ENCODE results near the gene SALL1. TPM values are rescaled to one million over a fixed set of nuclear protein-coding genes. Genes with fewer than 3 reads are reported as not detected.

SALL1 gene
- total RNA-seq, 2 experiments from 2014 or later: not detected

DNA sequence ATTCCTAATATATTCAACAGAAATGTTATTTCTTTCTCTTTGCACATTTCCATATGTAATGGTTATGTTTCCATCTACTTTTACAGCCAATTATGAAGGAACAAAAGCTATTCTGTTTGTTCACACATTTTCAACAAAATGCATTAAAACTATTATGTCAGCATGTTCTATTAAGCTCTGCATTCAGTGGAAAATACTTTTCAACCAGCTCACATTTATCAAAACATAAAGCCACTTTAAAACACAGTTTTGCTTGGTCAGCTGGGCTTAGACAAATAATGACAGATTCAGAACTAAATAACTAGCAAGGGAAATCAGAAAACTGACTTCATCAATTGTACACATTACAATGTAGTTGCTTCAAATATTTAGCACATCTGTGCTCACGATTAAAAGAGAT, 6.9 kb downstream of the SALL1 start:
- POLR2A ChIA-PET: no interaction called here

DNA sequence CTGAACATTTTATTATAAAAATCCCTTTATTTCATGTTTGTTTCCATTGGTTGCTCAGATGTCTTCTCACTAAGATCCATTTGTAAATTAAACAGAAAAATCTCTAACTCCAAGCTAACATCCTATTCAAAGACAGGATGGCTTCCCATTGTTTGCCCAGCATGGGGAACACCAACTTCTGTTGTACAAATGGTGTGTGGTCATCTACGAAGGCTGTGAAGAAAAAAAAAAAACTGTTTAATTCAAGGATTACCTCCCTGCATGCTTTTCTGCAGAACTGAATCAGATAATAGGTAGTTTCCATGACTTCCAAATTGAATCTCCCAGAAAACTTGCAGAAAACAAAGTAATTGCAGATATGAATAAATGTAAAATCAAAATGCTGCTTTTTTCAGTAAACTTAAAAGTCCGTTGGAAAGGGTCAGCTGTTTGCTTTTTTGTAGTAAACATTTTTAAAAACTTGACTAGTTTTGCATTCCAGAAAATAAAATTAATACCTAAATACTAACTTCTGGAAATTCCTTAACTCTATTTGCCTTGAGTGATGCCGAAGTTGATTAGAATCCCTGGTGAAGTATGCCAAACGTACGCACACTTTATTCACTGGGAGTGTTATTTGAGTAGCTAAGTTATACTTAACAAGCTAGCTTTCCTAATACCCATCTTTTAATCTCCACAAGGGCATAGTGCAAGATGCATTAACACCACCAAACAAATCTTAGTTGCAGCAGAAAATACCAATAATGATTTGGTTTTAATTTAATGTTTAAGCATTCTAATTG, 7.7 kb downstream of the SALL1 start:
- ChIA-PET CTCF (no interaction called here), POLR2A (no interaction called here)

More for the DNA sequence above, 6.9 kb downstream of the SALL1 start:
- CTCF ChIA-PET: no interaction called here

DNA sequence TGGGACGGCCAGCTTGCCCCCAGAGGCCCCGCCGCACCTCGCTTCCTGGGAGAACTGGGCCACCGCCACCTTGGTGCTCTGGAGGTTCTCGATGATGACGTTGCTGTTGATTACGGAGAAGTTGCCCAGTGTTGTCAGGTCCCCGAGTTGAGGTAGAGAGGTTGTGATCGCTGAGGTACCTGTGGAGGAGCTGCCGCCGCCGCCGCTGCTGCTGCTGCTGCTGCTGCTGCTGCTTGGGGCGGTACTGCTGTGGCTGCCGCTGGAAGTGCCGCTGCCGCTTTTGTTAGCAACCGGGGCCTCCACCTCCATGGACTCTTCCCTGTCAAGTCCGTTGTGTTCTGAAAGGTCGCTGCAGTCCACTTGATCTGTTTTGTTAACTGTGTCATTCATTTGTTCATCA, 9.5 kb downstream of the SALL1 start:
- CTCF ChIA-PET: no interaction called here
- POLR2A ChIA-PET: no interaction called here

DNA sequence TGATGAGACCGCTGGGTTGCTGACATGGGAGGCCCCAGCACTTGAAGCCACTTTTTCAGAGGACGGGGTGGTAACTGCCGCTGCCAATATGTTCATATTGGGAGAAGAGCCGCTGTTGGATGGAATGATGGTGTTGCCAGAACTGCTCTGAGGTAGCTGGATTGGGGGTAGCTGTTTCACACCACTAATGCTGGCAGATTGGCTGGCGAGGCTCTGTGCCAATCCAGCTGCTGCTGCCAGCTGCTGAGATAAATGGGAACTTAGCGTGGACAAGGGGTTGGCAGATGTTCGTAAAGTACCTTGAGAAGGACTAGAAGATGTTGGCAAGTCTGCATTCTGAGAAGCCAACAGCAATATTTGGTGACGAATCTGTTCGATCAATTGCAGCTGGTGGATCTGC, 10.0 kb downstream of the SALL1 start:
- CTCF ChIA-PET: no interaction called here
- POLR2A ChIA-PET: no interaction called here

DNA sequence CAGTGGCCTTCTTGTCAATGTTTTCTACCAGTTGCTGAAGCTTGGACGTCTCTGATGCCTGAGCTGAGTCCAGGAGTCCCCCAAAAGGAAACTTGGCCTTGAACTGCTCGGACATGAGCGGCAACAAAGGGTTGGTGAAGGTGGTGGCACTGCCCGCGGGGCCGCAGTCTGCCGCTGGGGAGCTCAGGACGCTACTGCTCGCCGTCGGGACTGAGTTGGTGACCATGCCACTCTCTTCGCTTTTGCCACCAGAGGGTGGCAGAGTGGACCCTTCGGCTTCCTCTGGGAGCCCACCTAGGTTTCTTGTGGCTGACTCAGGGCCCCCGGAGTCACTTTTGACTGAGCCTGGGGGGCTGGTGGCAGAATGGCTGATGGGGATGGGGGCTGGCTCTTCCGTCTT, 11.0 kb downstream of the SALL1 start:
- ChIA-PET POLR2A (no interaction called here), CTCF (no interaction called here)

DNA sequence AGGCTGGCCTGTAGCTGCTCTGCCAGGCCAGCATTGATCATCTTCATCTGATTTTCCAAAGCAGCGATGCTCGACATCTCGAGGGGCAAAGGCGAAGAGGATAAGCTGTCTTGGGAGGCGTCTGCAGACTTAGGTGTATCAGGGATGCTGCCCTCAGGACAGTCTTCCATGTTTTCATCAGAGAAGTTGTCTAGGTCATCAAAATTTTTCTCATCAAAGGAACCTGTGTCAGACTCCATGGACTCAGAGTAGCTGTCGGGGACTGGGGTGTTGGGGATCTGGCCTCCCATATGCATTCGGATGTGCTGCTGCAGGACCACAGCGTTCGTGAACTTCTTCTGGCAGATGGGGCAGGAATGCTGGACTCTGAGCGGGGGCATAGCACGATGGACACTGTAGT, 11.5 kb downstream of the SALL1 start:
- ChIA-PET POLR2A (no interaction called here), CTCF (no interaction called here)

DNA sequence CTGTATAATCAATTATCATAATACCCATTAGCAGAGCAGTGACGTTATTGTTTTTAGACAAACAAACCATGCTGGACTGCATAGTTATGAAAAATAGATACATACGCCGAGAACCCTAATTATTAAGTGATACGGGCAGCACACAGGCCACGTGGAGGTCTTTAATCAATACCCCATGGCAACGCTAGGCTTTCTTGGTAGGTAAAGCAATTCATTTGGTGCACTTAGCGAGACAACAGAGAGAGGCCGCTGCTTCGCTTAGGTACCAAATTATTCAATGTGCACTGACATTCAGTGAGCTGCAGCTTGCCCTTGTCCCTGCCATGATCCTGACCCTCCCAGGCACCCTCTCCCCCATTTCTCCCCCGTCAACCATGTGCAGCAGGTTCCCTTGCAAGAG, 12.9 kb downstream of the SALL1 start:
- ChIA-PET POLR2A (no interaction called here), CTCF (no interaction called here)

DNA sequence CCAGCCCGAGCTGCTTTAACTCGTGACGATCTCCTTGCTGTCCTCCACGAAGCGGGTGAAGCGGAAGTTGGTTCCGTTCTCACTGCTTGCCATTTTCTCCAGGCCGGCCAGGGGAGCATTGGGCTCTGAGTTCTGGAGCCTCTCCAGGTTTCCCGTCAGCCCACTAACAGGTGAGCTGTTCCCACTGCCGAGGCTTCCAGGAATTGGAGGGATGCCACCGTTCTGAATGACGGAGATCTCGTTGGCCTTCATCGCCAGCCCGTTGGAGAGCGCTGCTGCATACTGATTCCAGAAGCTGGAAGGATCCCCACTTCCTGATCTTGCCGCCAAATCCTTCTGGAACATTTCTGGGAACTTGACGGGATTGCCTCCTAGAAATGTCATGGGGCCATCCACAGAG, 14.0 kb downstream of the SALL1 start:
- ChIA-PET CTCF (no interaction called here), POLR2A (no interaction called here)

DNA sequence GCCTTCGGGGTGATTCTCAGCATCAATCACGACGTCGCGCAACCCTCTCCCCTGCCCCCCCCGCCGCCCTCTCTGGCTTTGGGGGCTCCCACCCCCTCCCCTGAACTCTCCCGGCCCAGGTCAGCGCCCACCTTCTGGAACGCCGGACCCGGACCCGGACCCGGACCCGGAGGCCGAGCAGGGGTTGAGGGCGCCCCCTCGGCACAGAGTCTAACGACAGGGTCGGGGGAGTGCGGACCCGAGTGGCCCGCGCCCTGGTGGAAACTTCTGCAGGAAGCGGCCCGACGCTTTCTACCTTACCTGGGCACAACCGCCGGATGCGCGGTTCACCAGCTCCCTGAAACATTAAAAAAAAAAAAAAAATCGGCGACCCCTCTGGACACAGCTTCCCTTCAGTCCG, 16.2 kb downstream of the SALL1 start:
- CTCF ChIA-PET: no interaction called here
- POLR2A ChIA-PET: no interaction called here

DNA sequence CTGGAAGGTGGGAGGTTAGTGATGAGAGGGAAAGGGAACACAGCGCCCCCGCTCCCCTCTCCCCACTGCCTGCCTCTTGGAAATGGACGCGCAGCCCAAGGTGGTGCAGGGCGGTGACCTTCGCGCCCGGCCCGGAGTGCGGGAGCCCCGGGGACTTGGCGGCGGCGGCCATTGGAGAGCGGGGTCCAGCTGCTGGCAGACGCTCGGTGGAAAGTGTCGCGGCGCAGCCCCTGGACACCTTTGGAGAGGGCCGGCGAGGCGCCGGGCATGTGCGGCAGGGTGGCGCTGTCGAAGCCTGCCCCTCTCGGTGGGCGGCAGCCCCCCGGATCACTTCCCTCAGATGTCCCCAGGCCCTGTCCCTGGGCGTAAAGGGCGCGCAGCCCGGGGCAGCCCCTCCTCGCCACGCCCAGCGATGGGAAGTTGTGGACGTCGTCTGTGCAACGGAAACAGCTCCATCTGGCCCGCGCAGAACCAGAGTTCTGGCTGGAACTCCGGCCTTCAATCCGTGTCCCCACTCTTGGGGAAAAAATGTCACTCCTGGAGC, 16.7 kb downstream of the SALL1 start:
- POLR2A ChIA-PET: no interaction called here
- CTCF ChIA-PET: no interaction called here

DNA sequence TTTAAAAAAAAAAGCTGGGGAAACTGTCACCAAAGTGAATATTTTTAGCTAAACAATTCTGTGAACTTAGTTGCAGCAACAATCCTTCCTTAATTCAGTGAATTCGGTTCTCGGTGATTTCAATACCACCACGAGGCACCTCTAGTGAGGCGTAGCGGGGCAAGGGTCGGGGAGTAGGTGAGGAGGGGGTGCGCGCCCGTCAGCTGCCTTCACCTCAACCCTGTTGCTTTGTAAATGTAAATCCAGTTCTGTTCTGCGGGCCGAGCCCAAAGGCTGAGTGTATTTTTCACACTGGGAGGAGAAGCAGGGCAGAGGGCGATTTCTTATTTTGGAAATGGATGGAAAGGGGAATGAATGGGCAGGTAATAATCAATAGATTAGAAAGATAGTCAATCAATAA, 17.4 kb downstream of the SALL1 start:
- CTCF ChIA-PET: no interaction called here

DNA sequence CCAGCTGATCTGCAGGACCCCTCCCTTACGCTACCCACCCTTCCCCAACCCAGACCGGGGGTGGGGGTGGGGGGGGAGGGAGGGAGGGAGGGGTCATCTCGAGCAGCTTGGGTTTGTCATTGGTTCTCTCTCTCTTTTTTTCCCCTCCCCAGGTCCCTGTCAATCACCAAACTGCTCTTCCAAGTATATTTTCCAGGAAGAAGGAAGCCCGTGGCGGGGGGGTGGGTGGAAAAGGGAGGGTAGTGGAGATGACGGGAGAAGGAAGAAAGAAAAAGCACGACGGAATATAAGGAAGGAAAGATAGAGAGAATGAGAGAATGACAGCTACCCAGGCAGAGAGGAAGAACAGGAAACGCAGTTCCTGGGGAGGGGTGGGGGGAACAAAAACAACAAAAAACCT, 17.9 kb downstream of the SALL1 start:
- CTCF ChIA-PET: no interaction called here
- POLR2A ChIA-PET: no interaction called here

More for the DNA sequence above, 17.4 kb downstream of the SALL1 start:
- POLR2A ChIA-PET: no interaction called here

DNA sequence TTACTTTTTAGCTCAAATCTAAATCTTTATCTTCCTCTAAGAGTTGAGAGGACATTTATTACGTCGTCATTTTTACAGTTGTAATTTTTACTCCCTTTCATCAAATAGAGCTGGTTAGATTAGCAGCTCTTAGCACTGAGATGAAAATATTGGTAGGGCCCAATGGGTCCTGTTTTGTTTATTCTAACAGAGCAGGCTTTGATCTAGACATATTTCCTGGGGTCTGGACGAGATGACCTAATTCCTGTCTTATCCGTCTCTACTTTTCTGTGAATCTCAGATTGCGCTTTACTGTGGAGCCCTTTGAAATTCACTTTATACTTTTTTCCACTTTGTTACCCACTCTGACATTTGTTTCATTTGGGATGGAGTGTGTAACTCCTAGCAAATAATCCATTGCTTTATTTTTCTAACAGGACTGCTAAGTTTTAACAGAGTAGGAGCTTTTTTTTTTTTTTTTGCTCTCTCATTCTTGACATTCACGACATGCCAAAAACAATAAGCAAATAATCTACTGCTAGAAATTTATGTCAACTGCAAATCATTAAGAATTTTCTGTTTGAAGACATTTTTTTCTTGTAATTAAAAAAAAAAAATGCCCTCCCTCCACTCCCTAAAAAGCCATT, 18.5 kb downstream of the SALL1 start:
- POLR2A ChIA-PET: interaction anchor here (0.6 to 0.7 kb wide), 2 partner anchors 9 to 129 kb away, joined by 3 to 4 read pairs; no protein-coding TSS in a partner anchor
- CTCF ChIA-PET: no interaction called here

DNA sequence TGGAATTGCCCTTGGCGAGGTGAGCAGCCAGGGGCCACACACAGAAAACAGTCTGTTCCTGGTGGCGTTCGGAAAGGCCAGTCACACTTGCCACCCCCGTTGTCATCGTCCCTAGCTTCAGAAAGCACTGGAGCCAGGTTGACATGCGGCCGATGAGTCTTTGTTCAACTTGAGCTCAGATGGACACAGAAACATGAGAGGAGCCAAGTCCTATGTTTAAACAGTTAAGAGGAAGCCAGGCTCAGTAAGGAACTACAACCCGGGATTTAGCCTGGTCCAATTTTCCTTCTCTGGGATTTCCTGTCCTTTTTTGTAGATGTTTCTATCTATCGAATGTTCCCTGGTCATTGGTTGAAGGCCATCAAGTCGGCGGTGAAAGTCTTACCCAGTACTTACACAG, 19.5 kb downstream of the SALL1 start:
- POLR2A ChIA-PET: no interaction called here

DNA sequence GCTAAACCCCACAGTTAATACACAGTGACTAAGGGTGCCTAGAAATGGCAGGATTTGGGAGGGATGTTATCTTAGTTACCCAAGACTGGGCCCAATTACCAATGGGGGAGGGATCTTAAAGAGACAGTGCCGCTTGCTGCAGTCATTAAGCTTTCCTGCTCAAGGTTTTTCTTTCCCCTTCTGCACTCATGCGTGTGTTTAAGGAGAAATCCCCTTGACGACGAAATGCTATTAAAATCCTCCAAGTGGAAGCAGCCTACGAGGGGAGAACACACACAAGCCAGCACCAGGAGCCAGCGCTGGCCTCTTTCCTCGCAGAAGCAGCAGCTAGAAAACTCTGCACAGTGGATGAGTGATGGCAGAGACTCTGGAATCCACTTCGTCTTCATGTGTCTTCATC, 22.0 kb downstream of the SALL1 start:
- CTCF ChIA-PET: no interaction called here
- POLR2A ChIA-PET: interaction anchor here (0.7 kb wide), 1 partner anchor 1467 kb away, joined by 3 read pairs; no protein-coding TSS in a partner anchor

More for the DNA sequence above, 19.5 kb downstream of the SALL1 start:
- CTCF ChIA-PET: no interaction called here

DNA sequence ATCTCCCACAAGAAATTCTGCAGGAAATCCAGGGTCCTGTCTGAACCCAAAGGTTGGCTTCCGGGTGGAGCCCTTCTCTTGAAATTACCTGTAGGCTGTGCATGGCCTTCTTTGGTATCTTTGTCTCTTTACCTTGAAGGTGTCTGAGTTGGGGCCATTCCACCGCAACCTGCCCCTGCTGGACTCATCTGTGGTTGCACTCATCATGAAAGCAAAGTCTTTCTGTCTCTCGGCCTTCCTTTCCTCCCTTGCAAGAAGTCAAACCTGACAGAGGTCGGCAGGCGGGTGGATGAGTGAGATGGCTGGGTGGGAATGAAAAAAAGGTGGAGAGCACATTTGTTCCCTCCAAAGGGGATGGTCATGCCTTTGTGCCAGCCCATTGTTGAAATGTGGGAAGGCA, 25.1 kb downstream of the SALL1 start:
- ChIA-PET CTCF (no interaction called here), POLR2A (no interaction called here)

DNA sequence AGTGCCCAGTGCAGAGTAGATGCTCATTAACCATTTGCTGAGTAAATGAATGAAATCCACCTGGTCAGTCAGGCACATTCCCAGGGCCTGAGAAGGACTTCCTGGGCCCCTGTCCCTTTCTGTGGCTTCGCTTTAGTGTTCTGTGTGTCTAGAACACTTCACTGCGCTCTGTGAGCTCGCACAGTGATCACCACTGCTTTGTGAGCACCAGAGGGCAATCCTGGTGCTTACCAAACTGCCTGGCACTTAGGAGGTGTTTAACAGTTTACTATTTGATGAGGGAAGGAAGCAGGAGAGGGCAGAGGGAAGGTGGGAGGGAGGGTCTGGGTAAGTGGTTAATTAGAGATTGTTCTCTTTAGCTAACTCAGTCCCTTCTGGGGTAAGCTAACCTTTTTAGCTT, 26.2 kb downstream of the SALL1 start:
- POLR2A ChIA-PET: no interaction called here
- CTCF ChIA-PET: no interaction called here

DNA sequence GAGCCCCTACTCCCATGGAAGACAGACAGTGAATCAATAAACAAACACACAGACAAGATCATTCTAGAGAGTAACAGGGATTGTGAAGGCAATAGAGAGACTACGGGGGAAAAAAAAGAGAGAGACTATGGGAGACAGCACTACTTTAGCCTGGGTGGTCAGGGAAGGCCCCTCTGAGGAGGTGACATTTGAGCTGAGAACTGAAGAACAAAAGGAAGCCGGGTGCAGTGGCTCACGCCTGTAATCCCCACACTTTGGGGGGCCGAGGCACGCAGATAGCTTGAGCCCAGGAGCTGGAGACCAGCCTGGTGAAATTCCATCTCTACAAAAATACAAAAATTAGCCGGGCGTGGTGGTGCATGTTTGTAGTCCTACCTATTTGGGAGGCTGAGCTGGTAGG, 29.2 kb downstream of the SALL1 start:
- ChIA-PET POLR2A (no interaction called here), CTCF (no interaction called here)

DNA sequence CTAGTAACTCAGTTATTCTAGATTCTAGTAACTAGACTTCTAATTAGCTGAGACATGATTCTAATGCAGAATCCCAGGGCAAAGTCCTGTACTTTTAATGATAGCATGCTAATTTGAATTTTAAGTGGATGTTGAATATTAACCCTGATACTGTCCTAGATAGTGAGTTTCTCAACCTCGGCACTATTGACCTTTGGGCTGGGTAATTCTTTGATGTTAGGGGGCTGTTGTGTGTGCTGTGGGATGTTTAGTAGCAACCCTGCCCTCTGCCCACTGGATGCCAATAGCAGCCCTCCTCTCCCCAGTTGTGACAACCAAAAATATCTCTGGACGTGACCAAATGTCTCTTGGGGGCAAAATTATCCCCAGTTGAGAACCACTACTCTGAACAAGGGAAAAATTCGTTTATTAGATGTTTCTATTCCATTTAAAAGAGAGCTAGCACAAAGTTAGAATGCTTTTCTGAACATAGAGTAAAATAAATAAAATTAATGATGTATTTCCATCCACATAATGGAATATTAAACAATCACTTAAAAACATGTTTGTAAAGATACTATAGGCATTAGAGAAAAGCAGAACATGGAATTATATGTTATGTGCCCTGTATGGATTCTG, 30.2 kb downstream of the SALL1 start:
- ChIA-PET CTCF (no interaction called here), POLR2A (no interaction called here)

DNA sequence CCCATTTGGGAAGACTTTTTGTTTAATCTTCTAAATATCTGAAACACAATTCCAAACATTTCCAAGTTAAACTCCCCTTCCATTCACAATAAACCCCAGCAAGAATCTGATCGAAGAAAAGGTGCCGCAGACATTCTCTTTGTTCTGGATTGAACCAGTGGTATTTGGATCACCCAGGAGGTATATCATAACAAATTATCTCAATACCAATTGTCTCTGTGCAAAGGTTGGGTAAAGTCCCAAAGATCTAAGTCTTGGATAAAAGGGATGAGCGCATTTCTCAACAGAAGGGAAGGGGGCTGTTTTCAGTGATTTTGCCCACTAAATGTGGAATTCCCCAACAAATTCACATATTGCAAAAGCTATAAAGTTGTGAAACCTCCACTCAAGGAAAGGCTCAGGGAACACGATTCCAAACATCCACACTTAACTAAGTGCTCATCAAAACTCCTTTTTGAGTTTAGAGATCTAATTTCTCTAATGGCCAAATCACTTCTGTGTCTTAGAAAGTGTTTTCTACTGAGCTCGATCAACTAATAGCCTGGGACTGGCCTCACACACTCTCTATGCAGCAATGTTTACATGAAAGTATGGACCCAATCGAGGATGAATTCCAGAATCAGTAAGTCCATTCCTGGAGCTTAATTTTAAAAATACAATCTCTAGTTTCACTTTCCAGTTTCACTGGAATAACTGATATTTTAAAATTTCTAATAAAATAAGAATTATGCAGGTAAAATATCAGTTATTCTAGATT, 30.9 kb downstream of the SALL1 start:
- POLR2A ChIA-PET: no interaction called here
- CTCF ChIA-PET: no interaction called here

DNA sequence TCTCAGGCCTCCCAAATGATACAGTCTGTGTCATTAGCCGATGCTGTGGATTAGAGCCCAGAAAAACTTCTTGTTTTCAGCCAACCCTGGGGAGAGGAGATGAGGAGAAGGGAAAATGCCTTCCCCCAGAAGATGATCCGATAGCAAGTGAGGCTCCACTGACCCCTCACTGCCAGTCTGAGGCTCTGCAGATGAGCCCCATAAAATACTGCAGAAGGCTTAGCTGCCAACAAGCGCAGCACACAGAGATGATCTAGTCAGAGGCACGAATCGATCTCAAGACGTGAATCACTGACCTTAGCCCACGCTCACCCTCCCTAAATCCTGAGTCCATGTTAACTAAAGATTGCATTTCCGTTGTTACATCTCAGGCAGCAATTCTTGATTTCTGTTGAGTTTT, 31.5 kb downstream of the SALL1 start:
- ChIA-PET POLR2A (no interaction called here), CTCF (no interaction called here)

Measured in activated CD8-positive, alpha-beta memory T cell treated with anti-CD3 and anti-CD28 coated beads for 36 hours (primary cell).